Measurements from ENCODE around the gene AK2.

DNA sequence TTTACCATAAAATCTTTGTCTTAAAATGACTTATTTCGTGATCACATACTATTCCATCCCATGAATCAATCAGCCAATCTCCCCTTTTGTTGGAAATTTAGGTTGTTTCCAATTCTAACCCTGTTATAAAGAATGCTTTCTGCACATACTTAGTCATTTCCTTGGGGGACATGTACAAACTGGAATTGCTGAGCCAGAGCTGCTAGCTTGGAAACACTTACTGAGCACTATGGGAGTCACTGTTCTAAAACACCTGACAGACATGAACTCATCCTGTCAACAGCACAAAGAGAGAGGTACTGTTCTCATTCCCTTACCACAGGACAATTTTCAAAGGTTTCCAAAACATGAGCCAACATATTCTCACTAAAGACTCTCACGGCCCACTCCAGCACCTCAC is 32.1 kb downstream of the AK2 start:
- TF ChIP-seq, protein P1, sequence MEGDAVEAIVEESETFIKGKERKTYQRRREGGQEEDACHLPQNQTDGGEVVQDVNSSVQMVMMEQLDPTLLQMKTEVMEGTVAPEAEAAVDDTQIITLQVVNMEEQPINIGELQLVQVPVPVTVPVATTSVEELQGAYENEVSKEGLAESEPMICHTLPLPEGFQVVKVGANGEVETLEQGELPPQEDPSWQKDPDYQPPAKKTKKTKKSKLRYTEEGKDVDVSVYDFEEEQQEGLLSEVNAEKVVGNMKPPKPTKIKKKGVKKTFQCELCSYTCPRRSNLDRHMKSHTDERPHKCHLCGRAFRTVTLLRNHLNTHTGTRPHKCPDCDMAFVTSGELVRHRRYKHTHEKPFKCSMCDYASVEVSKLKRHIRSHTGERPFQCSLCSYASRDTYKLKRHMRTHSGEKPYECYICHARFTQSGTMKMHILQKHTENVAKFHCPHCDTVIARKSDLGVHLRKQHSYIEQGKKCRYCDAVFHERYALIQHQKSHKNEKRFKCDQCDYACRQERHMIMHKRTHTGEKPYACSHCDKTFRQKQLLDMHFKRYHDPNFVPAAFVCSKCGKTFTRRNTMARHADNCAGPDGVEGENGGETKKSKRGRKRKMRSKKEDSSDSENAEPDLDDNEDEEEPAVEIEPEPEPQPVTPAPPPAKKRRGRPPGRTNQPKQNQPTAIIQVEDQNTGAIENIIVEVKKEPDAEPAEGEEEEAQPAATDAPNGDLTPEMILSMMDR (IDR thresholded peaks at IDR 0.05), result no peak
- TF ChIP-seq POLR2A (IDR thresholded peaks at IDR 0.05), result no peak
